Transverse colon (tissue), 4 donors: ENCODE data around the gene BHLHE40. TPM values are rescaled to one million over a fixed set of nuclear protein-coding genes. Genes with fewer than 3 reads are reported as not detected.

ENCODE experiments used
- DNase-seq: peaks from one replicate; pipeline ENCODE4 v3.0.0-alpha.2; 2019
- H3K27ac ChIP-seq, 4 donors: fragments of 200-600 bp; sonication (generic); 2 replicates each; pipeline ENCODE4 v1.5.1; 2016 to 2018; ENCODE audit warnings: inconsistent platforms in 4 of 4
- H3K27me3 ChIP-seq: fragments of 200-600 bp; sonication (generic); 2 replicates; pipeline ENCODE4 v1.5.1; 2017; ENCODE audit warnings: inconsistent platforms
- H3K36me3 ChIP-seq, 4 donors: fragments of 200-600 bp; sonication (generic); 2 replicates each; pipeline ENCODE4 v1.5.1; 2017 to 2019; ENCODE audit warnings: inconsistent platforms in 4 of 4
- H3K4me1 ChIP-seq, 4 donors: fragments of 200-600 bp; sonication (generic); 2 replicates each; pipeline ENCODE4 v1.5.1; 2017 to 2020; ENCODE audit warnings: inconsistent platforms in 4 of 4
- H3K4me3 ChIP-seq, 4 donors: fragments of 200-600 bp; sonication (generic); 1 replicate in 1 of 4; 2 replicates in 3 of 4; pipeline versions ENCODE4 v1.5.1 to v1.6.1; 2017 to 2019; ENCODE audit warnings: inconsistent platforms in 4 of 4
- H3K9me3 ChIP-seq, 2 donors: fragments of 200-600 bp; sonication (generic); 2 replicates each; pipeline ENCODE4 v1.5.1; 2017 to 2019; ENCODE audit warnings: inconsistent platforms in 2 of 2
- EP300 ChIP-seq: sonication (generic); formaldehyde crosslinking; IDR thresholded peaks from one replicate; pipeline ENCODE4 v1.6.1; 2017; ENCODE audit warnings: antibody characterized with exemption, low read depth
- POLR2A ChIP-seq: fragments of 450-650 bp; IDR thresholded peaks from one replicate; pipeline ENCODE4 v1.6.1; 2016; ENCODE audit warnings: antibody characterized with exemption, mild to moderate bottlenecking, moderate library complexity
- POLR2AphosphoS5 ChIP-seq, 3 donors: sonication (generic); formaldehyde crosslinking; IDR thresholded peaks; one replicate each; pipeline ENCODE4 v1.6.1; 2016; ENCODE audit warnings: antibody characterized with exemption in 3 of 3
- WGBS, 2 donors: methylation state at CpG; one replicate each; pipeline ENCODE4 v1.1.5; 2018; ENCODE audit warnings: low coverage in 1 of 2; 5-methylcytosine and 5-hydroxymethylcytosine counted together
- in situ Hi-C, 4 donors: fragments of 200-750 bp; cut with MboI; loops; one replicate each; pipeline versions ENCODE4 v1.15.0 to v1.15.1; 2017; ENCODE audit warnings: low sequenced_read_pairs in 3 of 4, low pct_ligation_motif_present in 1 of 4, low pct_unique_long_range_greater_than_20kb in 1 of 4
- intact Hi-C: fragments of 100-400 bp; cut with DNase I; formaldehyde crosslinking; loops from one replicate; pipeline ENCODE4 v1.15.1; 2023; ENCODE audit warnings: low total_unique reads
- total RNA-seq, 4 donors: library from RNA; depleted of rRNA; stranded (reverse); fragments of >200 nt; gene quantifications; one replicate each; pipeline ENCODE4 v1.1.0, GENCODE V29; 2016
- TF ChIP-seq, protein P1 (sequence below), 5 experiments: fragments of 200-600 bp in 3 of 5; fragments of 450-650 bp in 2 of 5; sonication (generic) in 3 of 5; IDR thresholded peaks; 1 replicate in 2 of 5; 2 replicates in 3 of 5; pipeline ENCODE4 v1.5.1; 2016 to 2017; ENCODE audit warnings: antibody characterized with exemption in 5 of 5, inconsistent platforms in 3 of 5, mild to moderate bottlenecking in 2 of 5, moderate library complexity in 1 of 5

BHLHE40 gene
- total RNA-seq, 4 donors from 2014 or later = 13.4 to 50.9 (median 18.0) TPM

- Histone ChIP-seq H3K4me1 (peaks cover 23 to 87% (median 65%) of the 10 kb centered on the region in 4 donors), H3K36me3 (no peaks in the 10 kb centered on the region), H3K9me3 (no peaks in the 10 kb centered on the region), H3K27me3 (no peaks in the 10 kb centered on the region), H3K4me3 (no peak overlapping the region), H3K27ac (peak overlapping the region; percentile 99 to 100 (median 100))
- no peak for DNase-seq
- no peak for TF ChIP-seq POLR2A
- no peak for TF ChIP-seq POLR2AphosphoS5 (IDR thresholded peaks at IDR 0.05)
- TF ChIP-seq EP300 = no peak
- TF ChIP-seq, protein P1, sequence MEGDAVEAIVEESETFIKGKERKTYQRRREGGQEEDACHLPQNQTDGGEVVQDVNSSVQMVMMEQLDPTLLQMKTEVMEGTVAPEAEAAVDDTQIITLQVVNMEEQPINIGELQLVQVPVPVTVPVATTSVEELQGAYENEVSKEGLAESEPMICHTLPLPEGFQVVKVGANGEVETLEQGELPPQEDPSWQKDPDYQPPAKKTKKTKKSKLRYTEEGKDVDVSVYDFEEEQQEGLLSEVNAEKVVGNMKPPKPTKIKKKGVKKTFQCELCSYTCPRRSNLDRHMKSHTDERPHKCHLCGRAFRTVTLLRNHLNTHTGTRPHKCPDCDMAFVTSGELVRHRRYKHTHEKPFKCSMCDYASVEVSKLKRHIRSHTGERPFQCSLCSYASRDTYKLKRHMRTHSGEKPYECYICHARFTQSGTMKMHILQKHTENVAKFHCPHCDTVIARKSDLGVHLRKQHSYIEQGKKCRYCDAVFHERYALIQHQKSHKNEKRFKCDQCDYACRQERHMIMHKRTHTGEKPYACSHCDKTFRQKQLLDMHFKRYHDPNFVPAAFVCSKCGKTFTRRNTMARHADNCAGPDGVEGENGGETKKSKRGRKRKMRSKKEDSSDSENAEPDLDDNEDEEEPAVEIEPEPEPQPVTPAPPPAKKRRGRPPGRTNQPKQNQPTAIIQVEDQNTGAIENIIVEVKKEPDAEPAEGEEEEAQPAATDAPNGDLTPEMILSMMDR (IDR thresholded peaks at IDR 0.05) = no peak
- intact Hi-C loops = loop anchor here (10.0 kb wide), 1 partner anchor 261 kb away; no protein-coding TSS in a partner anchor
- in situ Hi-C loops = loop anchor here in 1 of 4 donors (25.0 kb wide), 1 partner anchor 148 kb away; no protein-coding TSS in a partner anchor
- WGBS, 2 donors = 77% methylated on average over 5 to 10 of the region's 10 CpGs
These were observed 6.3 kb downstream of the BHLHE40 start for GRCh38 chr3:4985330-4986174.

DNA sequence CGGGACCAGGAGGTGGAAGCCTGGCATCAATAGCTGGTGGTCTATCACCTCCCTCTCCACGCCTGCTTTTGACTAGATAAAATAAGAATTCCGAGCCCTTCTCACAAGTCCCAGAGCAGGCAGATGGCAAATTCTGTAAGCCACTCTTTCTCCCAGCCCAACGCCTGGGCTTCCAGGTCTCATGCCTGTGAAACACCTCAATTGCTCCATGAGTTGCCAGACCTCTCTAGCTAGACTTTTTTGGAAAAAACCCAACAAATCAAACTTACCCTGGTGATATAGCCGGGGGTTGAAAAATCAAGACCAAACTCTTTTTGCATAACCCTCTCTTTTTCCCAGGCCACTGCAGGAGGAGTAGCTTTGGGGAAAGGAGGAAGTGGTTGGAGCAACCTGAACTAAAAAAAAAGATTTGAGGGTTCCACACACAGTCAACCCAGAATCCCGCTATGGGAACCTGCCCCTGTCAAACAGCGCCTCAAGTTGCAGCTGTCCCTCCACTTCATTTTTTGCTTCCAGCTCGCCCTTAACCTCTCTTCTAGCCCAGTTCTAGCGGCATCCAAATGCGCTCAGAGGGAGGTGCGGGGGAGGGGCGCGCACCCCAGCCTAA lies 7.0 kb downstream of the BHLHE40 start:
- H3K4me3 ChIP-seq = peak overlapping the region; percentile 8 to 43 (median 32)

DNA sequence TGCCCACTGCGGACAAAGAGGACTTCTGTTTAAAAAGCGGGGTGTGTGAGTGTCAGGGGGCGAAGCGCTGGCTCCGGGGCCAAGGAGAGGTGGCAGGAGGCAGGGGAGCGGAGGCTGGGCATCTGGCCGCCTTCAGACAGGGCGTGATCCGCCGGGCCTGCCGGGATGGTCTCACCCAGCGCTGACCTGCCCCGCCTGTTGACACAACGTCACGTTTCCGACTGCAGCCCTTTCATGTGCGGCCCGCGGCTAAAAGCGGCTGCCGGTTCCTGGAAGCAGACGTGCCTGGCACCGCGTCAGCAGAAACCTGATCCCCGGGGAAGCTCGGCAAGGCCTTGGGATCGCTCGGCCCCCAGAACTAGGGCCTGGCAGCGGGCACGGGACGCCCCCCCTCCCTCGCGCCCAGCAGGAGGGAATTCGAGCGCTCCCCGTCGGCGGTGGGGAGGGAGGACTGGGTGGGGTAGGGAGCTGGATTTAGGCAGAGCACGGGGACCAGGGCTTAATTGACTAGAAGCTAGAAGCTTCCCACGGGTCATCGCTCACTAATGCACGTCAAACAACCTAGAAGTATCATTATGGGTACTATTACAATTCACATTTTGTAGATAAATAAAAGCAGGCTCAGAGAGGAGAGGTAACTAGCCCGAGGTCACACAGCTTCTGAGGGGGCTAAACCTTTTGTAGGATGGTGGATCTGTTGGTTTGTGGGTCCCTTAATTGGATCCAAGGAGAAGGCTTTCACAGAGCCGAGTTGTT lies 7.7 kb downstream of the BHLHE40 start:
- H3K27ac ChIP-seq = peak overlapping the region; percentile 99 to 100 (median 100)
- peaks cover 23 to 73% (median 54%) of the 10 kb centered on the region in 4 donors for H3K4me1 ChIP-seq
- intact Hi-C loops (loop anchor here (10.0 kb wide), 1 partner anchor 262 kb away; no protein-coding TSS in a partner anchor), in situ Hi-C loops (loop anchor here in 1 of 4 donors (25.0 kb wide), 1 partner anchor 150 kb away; no protein-coding TSS in a partner anchor)
- peak; percentile 96 for TF ChIP-seq EP300
- peak; percentile 86 for TF ChIP-seq POLR2A
- TF ChIP-seq, protein P1 (IDR thresholded peaks at IDR 0.05) = no peak
- peak; percentile 95 to 98 (median 96) for TF ChIP-seq POLR2AphosphoS5 (IDR thresholded peaks at IDR 0.05)
- peak overlapping the region; percentile 8 to 43 (median 32) for H3K4me3 ChIP-seq
- WGBS, 2 donors = 2% methylated on average over 39 of the region's 44 CpGs; no CpG with 5 or more reads in 1 of the 2 donors
- DNase-seq = peak; percentile 97
- H3K9me3 ChIP-seq = no peaks in the 10 kb centered on the region
- no peaks in the 10 kb centered on the region for H3K36me3 ChIP-seq
- no peaks in the 10 kb centered on the region for H3K27me3 ChIP-seq

More for the DNA sequence above, 7.0 kb downstream of the BHLHE40 start:
- Histone ChIP-seq H3K9me3 (no peaks in the 10 kb centered on the region), H3K27ac (peak overlapping the region; percentile 99 to 100 (median 100)), H3K27me3 (no peaks in the 10 kb centered on the region), H3K4me1 (peaks cover 23 to 80% (median 60%) of the 10 kb centered on the region in 4 donors), H3K36me3 (no peaks in the 10 kb centered on the region)
- WGBS, 2 donors = 31 to 68% methylated on average over 4 to 13 of the region's 13 CpGs
- TF ChIP-seq EP300 = no peak
- TF ChIP-seq, protein P1 (IDR thresholded peaks at IDR 0.05) = no peak
- TF ChIP-seq POLR2A = no peak
- TF ChIP-seq POLR2AphosphoS5 (IDR thresholded peaks at IDR 0.05) = no peak
- in situ Hi-C loops (loop anchor here in 1 of 4 donors (25.0 kb wide), 1 partner anchor 149 kb away; no protein-coding TSS in a partner anchor), intact Hi-C loops (loop anchor here (10.0 kb wide), 1 partner anchor 261 kb away; no protein-coding TSS in a partner anchor)
- no peak for DNase-seq
